Sigmoid colon (tissue), 4 donors: ENCODE results near the gene ZDHHC11B.
"Not testable (repeated sequence)": the region's sequence is repeated elsewhere in the genome, so short reads cannot be mapped to it uniquely, and the experiment has no call there.

ENCODE experiments used
- EP300 ChIP-seq, 4 donors: sonication (generic); formaldehyde crosslinking; IDR thresholded peaks; one replicate each; pipeline ENCODE4 v1.6.1; 2017; ENCODE audit warnings: antibody characterized with exemption in 4 of 4
- POLR2A ChIP-seq, 2 donors: fragments of 450-650 bp; IDR thresholded peaks; one replicate each; pipeline ENCODE4 v1.6.1; 2016; ENCODE audit warnings: antibody characterized with exemption in 2 of 2, mild to moderate bottlenecking in 2 of 2, moderate library complexity in 2 of 2
- POLR2AphosphoS5 ChIP-seq, 4 donors: sonication (generic); formaldehyde crosslinking; IDR thresholded peaks; one replicate each; pipeline ENCODE4 v1.6.1; 2017; ENCODE audit warnings: antibody characterized with exemption in 4 of 4
- TF ChIP-seq, protein P1 (sequence below), 4 experiments: fragments of 450-650 bp in 3 of 4; fragments of 200-600 bp in 1 of 4; IDR thresholded peaks; one replicate each; pipeline ENCODE4 v1.5.1; 2016 to 2019; ENCODE audit warnings: antibody characterized with exemption in 4 of 4, mild to moderate bottlenecking in 3 of 4, moderate library complexity in 2 of 4

DNA sequence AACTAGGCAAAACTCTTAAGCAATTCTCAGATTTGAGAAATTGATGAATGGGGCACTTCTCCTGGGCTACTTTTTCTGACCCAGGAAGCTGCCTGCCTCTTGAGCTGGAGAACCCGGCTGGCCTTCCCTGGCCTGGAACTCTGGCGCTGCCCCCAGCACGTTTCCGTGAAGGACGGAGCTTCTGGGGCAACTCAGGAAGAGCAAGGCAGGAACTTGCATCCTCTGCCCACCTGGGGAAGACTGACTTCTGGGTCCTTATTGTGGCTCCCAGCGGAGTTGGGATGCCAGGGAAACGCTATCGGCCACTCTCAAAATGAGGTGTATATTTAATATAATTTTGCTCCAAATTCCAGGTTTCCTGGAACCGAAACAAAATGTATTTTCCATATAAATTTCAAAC, 26.9 kb upstream of the ZDHHC11B start:
- TF ChIP-seq POLR2A, EP300, POLR2AphosphoS5 (IDR thresholded peaks at IDR 0.05): not testable (repeated sequence)
- TF ChIP-seq, protein P1, sequence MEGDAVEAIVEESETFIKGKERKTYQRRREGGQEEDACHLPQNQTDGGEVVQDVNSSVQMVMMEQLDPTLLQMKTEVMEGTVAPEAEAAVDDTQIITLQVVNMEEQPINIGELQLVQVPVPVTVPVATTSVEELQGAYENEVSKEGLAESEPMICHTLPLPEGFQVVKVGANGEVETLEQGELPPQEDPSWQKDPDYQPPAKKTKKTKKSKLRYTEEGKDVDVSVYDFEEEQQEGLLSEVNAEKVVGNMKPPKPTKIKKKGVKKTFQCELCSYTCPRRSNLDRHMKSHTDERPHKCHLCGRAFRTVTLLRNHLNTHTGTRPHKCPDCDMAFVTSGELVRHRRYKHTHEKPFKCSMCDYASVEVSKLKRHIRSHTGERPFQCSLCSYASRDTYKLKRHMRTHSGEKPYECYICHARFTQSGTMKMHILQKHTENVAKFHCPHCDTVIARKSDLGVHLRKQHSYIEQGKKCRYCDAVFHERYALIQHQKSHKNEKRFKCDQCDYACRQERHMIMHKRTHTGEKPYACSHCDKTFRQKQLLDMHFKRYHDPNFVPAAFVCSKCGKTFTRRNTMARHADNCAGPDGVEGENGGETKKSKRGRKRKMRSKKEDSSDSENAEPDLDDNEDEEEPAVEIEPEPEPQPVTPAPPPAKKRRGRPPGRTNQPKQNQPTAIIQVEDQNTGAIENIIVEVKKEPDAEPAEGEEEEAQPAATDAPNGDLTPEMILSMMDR (IDR thresholded peaks at IDR 0.05): not testable (repeated sequence)
